Ovary (tissue), 3 donors: ENCODE data around the gene PHF21B.

Source experiments
- CTCF ChIP-seq, 3 donors: fragments of 450-650 bp in 2 of 3; fragments of 200-600 bp in 1 of 3; IDR thresholded peaks; one replicate each; pipeline versions ENCODE4 v1.5.1 to v1.8.0; 2016 to 2022; ENCODE audit warnings: antibody characterized with exemption in 3 of 3, mild to moderate bottlenecking in 1 of 3
- EP300 ChIP-seq: sonication (generic); formaldehyde crosslinking; IDR thresholded peaks from one replicate; pipeline ENCODE4 v1.6.1; 2017; ENCODE audit warnings: antibody characterized with exemption
- POLR2A ChIP-seq: fragments of 450-650 bp; IDR thresholded peaks from one replicate; pipeline ENCODE4 v1.6.1; 2017; ENCODE audit warnings: antibody characterized with exemption, mild to moderate bottlenecking, moderate library complexity
- donor health status: DM: no; HTN: no; CAD: no.

- TF ChIP-seq CTCF (IDR thresholded peaks at IDR 0.05) (no peak), POLR2A (no peak), EP300 (no peak)
These were observed 70.4 kb downstream of the PHF21B start for GRCh38 chr22:44939451-44939850.
